ENCODE results near the gene ASTN2.

- TF ChIP-seq CTCF (IDR thresholded peaks at IDR 0.05) (no peak), POLR2A (IDR thresholded peaks at IDR 0.05) (no peak)
Measured at GRCh38 chr9:116904165-116904564, 510.7 kb downstream of the ASTN2 start.

All from Peyer's patch (tissue), 4 donors.